Measurements from ENCODE around the gene CD48.

CD48 gene

GRCh38 chr1:160630523-160631451 lies 80.8 kb downstream of the CD48 start:
- no peak for ATAC-seq

DNA sequence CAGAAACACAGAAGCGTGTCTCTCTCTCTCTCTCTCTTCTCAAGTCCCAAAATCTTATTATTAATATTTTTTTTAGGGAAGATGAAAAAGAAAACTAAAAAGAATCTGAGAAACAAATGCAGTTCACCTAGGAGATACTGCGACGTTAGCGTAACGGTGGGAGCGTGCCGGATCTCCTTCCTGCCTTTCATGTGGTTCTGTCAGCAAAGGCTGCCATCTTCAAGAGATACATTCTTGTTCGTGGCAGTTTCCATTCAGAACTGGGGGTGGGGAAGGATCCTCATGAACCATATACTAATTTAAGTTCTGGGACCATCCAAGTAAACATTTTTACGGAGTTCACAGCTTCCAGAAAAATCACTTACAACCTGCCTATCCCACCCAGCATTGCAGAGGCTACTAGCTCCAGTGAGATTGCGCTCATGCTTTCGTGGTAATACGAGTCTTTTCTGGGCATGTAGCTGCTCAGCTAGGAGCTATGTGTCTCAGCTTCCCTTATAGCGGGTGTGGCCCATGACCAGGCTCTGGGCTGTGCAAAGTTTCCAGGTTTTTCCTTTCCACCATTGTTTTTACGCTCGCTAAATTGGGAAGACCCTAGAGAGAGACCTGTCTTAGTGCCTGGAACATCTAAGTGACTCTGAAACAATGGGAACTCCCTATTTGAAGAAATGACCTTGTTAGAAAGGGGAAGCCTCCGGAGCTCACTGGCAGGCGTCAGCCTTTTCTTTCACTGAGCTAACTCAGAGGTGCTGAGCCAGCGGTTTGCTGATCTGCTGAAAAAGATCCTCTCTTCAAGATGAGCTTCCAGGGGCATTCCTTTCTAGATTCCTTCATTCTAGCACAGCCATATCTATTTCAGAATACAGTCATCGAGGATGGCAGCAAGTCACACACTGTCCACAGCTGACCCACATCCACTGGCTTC lies 82.1 kb downstream of the CD48 start:
- peak in 1 of 2 donors; percentile 11 for ATAC-seq

DNA sequence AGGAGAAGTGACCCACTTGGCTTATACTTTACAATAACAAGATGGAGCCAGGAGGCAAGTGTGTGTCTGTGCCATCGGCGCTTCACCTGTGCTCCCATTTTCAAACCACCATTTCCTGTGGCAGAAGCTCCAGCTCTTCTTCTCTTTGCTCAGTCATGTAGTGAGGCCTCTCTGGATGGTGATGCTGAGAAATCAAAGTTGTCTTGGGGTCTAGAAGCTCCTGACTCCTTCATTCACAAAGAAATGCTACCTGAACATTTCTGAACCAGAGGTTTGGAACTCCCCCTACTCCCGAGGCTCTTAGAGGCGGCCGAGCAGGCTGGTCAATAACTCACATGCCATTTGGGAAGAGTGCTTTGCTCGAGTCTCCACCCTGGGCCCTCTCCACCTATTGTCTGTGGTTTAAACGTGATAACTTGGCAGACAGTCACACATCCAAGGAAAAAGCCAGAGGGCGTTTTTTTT lies 82.8 kb downstream of the CD48 start:
- no peak for ATAC-seq

Data from activated CD4-positive, CD25-positive, alpha-beta regulatory T cell treated with anti-CD3 and anti-CD28 coated beads, Interleukin-2, amount 50 U/mL, for 24 hours (primary cell).